ENCODE data around the gene COPG1. TPM values are rescaled to one million over a fixed set of nuclear protein-coding genes. Genes with fewer than 3 reads are reported as not detected.

COPG1 gene
- total and polyA plus RNA-seq, 2 donors (not counting 3 experiments of a cell fraction or from before 2014, with no cell fraction given): 112 to 202 TPM

GRCh38 chr3:129254536-129255230, 5.3 kb downstream of the COPG1 start:
- no TSS peak for BruUV-seq (replicated peaks)
- H3K4me2 ChIP-seq (ENCODE audit: insufficient read depth, low read length): no peak overlapping the region
- intact Hi-C loops (cut with micrococcal nuclease): no loop called here
- dilution Hi-C loops (cut with MboI; ENCODE audit: extremely low pct_ligation_motif_present, low sequenced_read_pairs): no loop called here
- TF ChIP-seq POLR2A (IDR thresholded peaks at IDR 0.05; ENCODE audit: low read depth, low read length): no peak
- TF ChIP-seq GATA2 (IDR thresholded peaks at IDR 0.05; ENCODE audit: insufficient read depth, insufficient read length, low read depth, low read length): no peak
- TF ChIP-seq POLR2AphosphoS5 (IDR thresholded peaks at IDR 0.05; ENCODE audit: insufficient read depth, low read depth, low read length): no peak
- no peak for TF ChIP-seq EZH2 (IDR thresholded peaks at IDR 0.05; ENCODE audit: borderline replicate concordance, low read depth, low read length, severe bottlenecking)
- TF ChIP-seq, protein P1, sequence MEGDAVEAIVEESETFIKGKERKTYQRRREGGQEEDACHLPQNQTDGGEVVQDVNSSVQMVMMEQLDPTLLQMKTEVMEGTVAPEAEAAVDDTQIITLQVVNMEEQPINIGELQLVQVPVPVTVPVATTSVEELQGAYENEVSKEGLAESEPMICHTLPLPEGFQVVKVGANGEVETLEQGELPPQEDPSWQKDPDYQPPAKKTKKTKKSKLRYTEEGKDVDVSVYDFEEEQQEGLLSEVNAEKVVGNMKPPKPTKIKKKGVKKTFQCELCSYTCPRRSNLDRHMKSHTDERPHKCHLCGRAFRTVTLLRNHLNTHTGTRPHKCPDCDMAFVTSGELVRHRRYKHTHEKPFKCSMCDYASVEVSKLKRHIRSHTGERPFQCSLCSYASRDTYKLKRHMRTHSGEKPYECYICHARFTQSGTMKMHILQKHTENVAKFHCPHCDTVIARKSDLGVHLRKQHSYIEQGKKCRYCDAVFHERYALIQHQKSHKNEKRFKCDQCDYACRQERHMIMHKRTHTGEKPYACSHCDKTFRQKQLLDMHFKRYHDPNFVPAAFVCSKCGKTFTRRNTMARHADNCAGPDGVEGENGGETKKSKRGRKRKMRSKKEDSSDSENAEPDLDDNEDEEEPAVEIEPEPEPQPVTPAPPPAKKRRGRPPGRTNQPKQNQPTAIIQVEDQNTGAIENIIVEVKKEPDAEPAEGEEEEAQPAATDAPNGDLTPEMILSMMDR (IDR thresholded peaks at IDR 0.05; ENCODE audit: extremely low read depth in 1 of 2, insufficient read depth in 1 of 2, low read depth in 1 of 2, low read length in 2 of 2): no peak
- no peak for TF ChIP-seq FOS (IDR thresholded peaks at IDR 0.05; ENCODE audit: borderline replicate concordance, insufficient read depth, low read length)
- no peak for TF ChIP-seq MYC (IDR thresholded peaks at IDR 0.05; ENCODE audit: low read depth, low read length)
- H3K27ac ChIP-seq (ENCODE audit: insufficient read depth, low read depth, low read length): no peak overlapping the region
- no peaks in the 10 kb centered on the region for H3K27me3 ChIP-seq (ENCODE audit: control insufficient read depth in 2 of 2, insufficient read depth in 2 of 2, low read length in 2 of 2)
- FAIRE-seq (no peak), DNase-seq (ENCODE audit: low read depth, low spot score) (no peak)
- H2AFZ ChIP-seq (ENCODE audit: low read depth, low read length): no peak overlapping the region
- peaks cover 35 to 58% of the 10 kb centered on the region in 2 experiments for H3K36me3 ChIP-seq (ENCODE audit: control insufficient read depth in 2 of 2, extremely low read depth in 1 of 2, insufficient read depth in 2 of 2, low read length in 2 of 2)
- no peaks in the 10 kb centered on the region for H4K20me1 ChIP-seq (replicated peaks; ENCODE audit: control insufficient read depth, extremely low read depth, insufficient read depth, low read length)
- H3K4me1 ChIP-seq (ENCODE audit: control insufficient read depth, extremely low read depth, insufficient read depth, low read length): peaks cover 7% of the 10 kb centered on the region
- H3K9me1 ChIP-seq (replicated peaks; ENCODE audit: control insufficient read depth, extremely low read depth, insufficient read depth, low read length): no peaks in the 10 kb centered on the region
- H3K9me3 ChIP-seq (replicated peaks; ENCODE audit: control insufficient read depth, insufficient read depth, low read length): no peaks in the 10 kb centered on the region
- H3K79me2 ChIP-seq (ENCODE audit: control insufficient read depth, insufficient read depth, low read length): peaks cover 22% of the 10 kb centered on the region
- POLR2A ChIA-PET: interaction anchor here (0.6 kb wide), 1 partner anchor 196 kb away, joined by 9 read pairs; no protein-coding TSS in a partner anchor
- H3K9ac ChIP-seq (replicated peaks; ENCODE audit: extremely low read depth, insufficient read depth, low read length): no peak overlapping the region
- no peak overlapping the region for H3K4me3 ChIP-seq (replicated peaks in 1 of 3; ENCODE audit: insufficient read depth in 1 of 3, low read depth in 1 of 3, low read length in 3 of 3)
- CTCF ChIA-PET: interaction anchor here (1.7 kb wide), 1 partner anchor 285 kb away, joined by 4 read pairs; no protein-coding TSS in a partner anchor
